Glomerular visceral epithelial cell (primary cell): ENCODE measurements around the gene GRM3.
A peak's percentile ranks its signal among the peaks of the same experiment; 100 is the strongest.

ENCODE experiments used
- DNase-seq: peaks from one replicate; pipeline ENCODE4 v3.0.0-alpha.2; 2016; ENCODE audit errors: extremely low spot score

The GRM3 gene

GRCh38 chr7:86900886-86901285 lies 257.2 kb downstream of the GRM3 start:
- no peak for DNase-seq

- DNase-seq = peak; percentile 21
Observed at GRCh38 chr7:86904949-86905834, 261.5 kb downstream of the GRM3 start.

GRCh38 chr7:86908948-86909347 lies 265.2 kb downstream of the GRM3 start:
- DNase-seq = no peak

GRCh38 chr7:86911659-86912058 lies 267.9 kb downstream of the GRM3 start:
- no peak for DNase-seq

GRCh38 chr7:86913709-86914108 lies 270.0 kb downstream of the GRM3 start:
- DNase-seq = no peak
